GM19468 (cell line): ENCODE data around the gene PHF21B.

ENCODE experiments used
- ATAC-seq: cut with Tn5 transposase; IDR thresholded peaks from one replicate; pipeline ENCODE4 v1.9.1; 2021; ENCODE audit warnings: mild to moderate bottlenecking, moderate library complexity, moderate number of reproducible peaks; ENCODE audit not compliant: unreplicated experiment; ENCODE audit errors: extremely low read depth

Gene PHF21B

GRCh38 chr22:45019861-45020655 is 10.3 kb upstream of the PHF21B start:
- no peak for ATAC-seq

GRCh38 chr22:45014654-45015053 is 4.8 kb upstream of the PHF21B start:
- no peak for ATAC-seq

GRCh38 chr22:45013138-45013537 is 3.3 kb upstream of the PHF21B start:
- ATAC-seq: no peak

GRCh38 chr22:45010532-45010900 is 711 bp upstream of the PHF21B start:
- no peak for ATAC-seq

GRCh38 chr22:45008751-45009605 is 827 bp downstream of the PHF21B start:
- no peak for ATAC-seq

- ATAC-seq: no peak
Measured at GRCh38 chr22:45008186-45008681, 1.6 kb downstream of the PHF21B start.

- ATAC-seq: no peak
Measured at GRCh38 chr22:45007391-45008185, 2.2 kb downstream of the PHF21B start.

GRCh38 chr22:45006964-45007390 is 2.8 kb downstream of the PHF21B start:
- ATAC-seq: no peak

GRCh38 chr22:45006111-45006963 is 3.5 kb downstream of the PHF21B start:
- no peak for ATAC-seq

- no peak for ATAC-seq
Measured at GRCh38 chr22:45001653-45002052, 8.2 kb downstream of the PHF21B start.

GRCh38 chr22:45000330-45000729 is 9.5 kb downstream of the PHF21B start:
- ATAC-seq: no peak

GRCh38 chr22:44999687-45000086 is 10.1 kb downstream of the PHF21B start:
- no peak for ATAC-seq

- no peak for ATAC-seq
Measured at GRCh38 chr22:44999231-44999630, 10.6 kb downstream of the PHF21B start.

- ATAC-seq: no peak
Measured at GRCh38 chr22:44998296-44998695, 11.5 kb downstream of the PHF21B start.

GRCh38 chr22:44997060-44997459 is 12.7 kb downstream of the PHF21B start:
- no peak for ATAC-seq

GRCh38 chr22:44996648-44997047 is 13.2 kb downstream of the PHF21B start:
- no peak for ATAC-seq

GRCh38 chr22:44996120-44996519 is 13.7 kb downstream of the PHF21B start:
- ATAC-seq: no peak

GRCh38 chr22:44995715-44996114 is 14.1 kb downstream of the PHF21B start:
- no peak for ATAC-seq

GRCh38 chr22:44995105-44995514 is 14.7 kb downstream of the PHF21B start:
- ATAC-seq: no peak
